NB4 (cell line): Measurements from ENCODE around the gene IL17B.

Experiments used
- DNase-seq: peaks from one replicate; pipeline ENCODE4 v3.0.0; 2010; ENCODE audit warnings: low read depth
- H3K4me3 ChIP-seq: one replicate; pipeline ENCODE4 v1.5.1; 2011; ENCODE audit warnings: mild to moderate bottlenecking, low read depth, low read length, moderate library complexity
- CTCF ChIP-seq: IDR thresholded peaks from one replicate; pipeline ENCODE4 v1.5.1; 2012; ENCODE audit warnings: low read depth, low read length
- MAX ChIP-seq: IDR thresholded peaks from 2 replicates; pipeline ENCODE4 v1.6.1; 2011; ENCODE audit warnings: low read depth, low read length
- MYC ChIP-seq: IDR thresholded peaks from 2 replicates; pipeline ENCODE4 v1.6.1; 2011; ENCODE audit warnings: low read depth, low read length
- POLR2A ChIP-seq: IDR thresholded peaks from 2 replicates; pipeline ENCODE4 v1.6.1; 2011; ENCODE audit warnings: mild to moderate bottlenecking; ENCODE audit not compliant: insufficient read length; ENCODE audit errors: extremely low read depth

The IL17B gene

DNA sequence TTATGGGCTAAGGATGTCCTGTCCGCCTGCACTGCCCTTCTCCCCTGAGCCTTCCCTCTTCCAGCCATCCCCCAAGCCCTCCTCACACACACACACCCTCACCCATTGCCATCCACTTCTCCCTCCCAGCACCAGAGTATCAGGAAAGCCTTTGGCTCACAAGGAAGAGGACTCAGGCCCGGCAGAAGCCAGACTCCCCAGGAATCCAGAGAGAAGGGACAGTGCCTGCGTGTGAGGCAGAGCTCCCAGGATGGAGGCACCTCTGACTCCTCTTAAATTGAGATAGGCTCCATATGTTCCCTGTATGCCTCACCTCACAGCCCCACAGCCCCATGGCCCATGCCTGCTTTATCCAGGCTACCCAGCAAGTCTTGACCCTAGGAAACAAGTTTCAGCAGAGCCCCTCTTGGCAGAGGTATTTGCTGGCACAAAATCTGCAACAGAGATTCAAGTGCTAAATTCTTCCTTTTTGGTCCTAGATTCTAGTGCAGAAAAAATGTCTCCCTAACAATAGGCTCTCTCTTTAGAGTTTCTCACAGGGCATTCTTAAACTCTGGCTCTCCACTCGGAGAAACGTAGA lies 761 bp downstream of the IL17B start:
- no peak for TF ChIP-seq MYC
- H3K4me3 ChIP-seq = no peak overlapping the region
- DNase-seq = no peak

DNA sequence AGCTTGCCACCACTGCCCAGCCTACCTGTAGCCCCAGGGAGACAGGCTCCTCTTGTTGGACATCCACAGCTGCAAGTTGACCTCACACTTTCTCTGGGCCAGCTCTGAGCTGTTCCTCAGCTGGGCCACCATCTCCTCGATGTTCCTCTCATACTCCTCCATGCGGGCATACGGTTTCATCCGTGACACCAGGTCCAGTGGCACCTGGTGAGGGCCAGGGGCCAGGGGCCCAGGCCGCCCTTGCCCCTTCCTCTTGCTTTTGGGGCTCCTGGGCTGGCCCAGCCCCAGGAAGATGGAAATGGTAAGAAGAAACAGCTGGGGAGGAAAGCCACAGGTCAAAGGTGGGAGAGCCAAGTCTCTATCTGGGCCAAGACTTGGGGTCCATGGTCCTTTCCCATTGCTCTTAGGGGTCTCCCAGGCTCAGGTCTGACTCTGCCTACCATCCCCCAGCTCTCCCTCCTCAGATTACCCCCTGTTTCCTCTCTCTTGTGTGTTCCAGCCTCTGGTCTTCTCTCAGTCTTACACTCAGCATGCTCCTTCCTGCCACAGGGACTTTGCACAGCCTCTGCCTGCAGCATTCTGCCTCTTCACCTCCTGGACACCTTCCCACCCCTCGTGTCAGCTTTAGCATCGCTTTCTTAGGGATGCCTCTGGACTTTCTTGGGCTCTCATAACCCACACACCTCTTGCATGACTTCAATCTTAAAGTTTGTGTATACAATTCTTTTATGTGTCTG lies 2.2 kb downstream of the IL17B start:
- TF ChIP-seq MAX (no peak), MYC (no peak), CTCF (no peak), POLR2A (no peak)
- no peak for DNase-seq
- H3K4me3 ChIP-seq = no peak overlapping the region

- TF ChIP-seq MYC = no peak
- TF ChIP-seq POLR2A = no peak
- no peak for TF ChIP-seq CTCF
- TF ChIP-seq MAX = no peak
- DNase-seq = no peak
- H3K4me3 ChIP-seq = no peak overlapping the region
Measured at GRCh38 chr5:149376104-149376503, 3.0 kb downstream of the IL17B start.

DNA sequence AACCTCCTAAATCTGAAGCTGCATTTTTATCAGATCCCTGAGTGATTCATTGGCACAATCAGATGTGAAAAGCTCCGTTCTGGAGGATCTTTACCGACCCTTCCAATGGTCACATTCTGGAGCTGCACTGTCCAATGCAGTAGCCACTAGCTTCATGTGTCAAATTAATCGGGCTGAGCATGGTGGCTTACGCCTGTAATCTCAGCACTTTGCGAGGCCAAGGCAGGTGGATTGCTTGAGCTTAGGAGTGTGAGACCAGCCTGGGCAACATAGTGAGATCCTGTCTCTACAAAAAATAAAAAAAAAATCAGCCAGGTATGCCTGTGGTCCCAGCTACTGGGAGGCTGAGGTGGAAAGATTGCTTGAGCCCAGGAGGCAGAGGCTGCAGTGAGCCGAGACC lies 3.7 kb downstream of the IL17B start:
- TF ChIP-seq POLR2A (no peak), MAX (no peak), MYC (no peak), CTCF (no peak)
- no peak for DNase-seq
- no peak overlapping the region for H3K4me3 ChIP-seq

- no peak overlapping the region for H3K4me3 ChIP-seq
- TF ChIP-seq MYC = no peak
- TF ChIP-seq CTCF = no peak
- no peak for TF ChIP-seq POLR2A
- no peak for TF ChIP-seq MAX
- no peak for DNase-seq
Measured at GRCh38 chr5:149374801-149375200, 4.3 kb downstream of the IL17B start.

DNA sequence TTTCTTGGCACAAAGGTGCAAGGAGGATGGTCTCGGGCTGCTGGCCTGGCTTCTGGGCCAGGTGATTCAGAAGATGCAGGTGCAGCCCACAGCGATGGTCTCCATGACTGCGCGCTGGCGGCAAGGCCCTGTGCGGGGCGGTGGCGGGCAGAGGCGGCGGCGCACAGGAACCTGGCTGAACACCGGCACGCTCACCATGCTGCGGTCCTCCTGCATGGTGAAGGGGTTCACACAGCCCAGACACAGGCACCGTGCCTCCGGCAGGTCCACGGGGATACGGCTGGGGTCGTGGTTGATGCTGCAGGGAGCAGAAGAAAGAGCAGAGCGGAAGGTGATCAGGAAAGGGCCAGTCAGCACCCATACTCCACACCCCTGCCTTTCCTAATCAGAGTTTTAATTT lies 4.8 kb downstream of the IL17B start:
- DNase-seq = no peak

More for the DNA sequence above, 4.8 kb downstream of the IL17B start:
- H3K4me3 ChIP-seq = no peak overlapping the region
- TF ChIP-seq MYC (no peak), MAX (no peak), CTCF (no peak), POLR2A (no peak)
